OCI-LY3 (cell line): ENCODE results near the gene SULF2.

Source experiments
- H2AFZ ChIP-seq: fragments of 200-600, 300-600 bp; shearing (Covaris generic); 2 replicates; pipeline ENCODE4 v1.6.0; 2014; ENCODE audit warnings: antibody characterized with exemption, low read depth, low read length
- H3K27ac ChIP-seq: fragments of 200-600, 300-600 bp; sonication (generic); 2 replicates; pipeline ENCODE4 v1.5.1; 2014; ENCODE audit warnings: mild to moderate bottlenecking, low read length, moderate library complexity, mixed read lengths
- H3K27me3 ChIP-seq: fragments of 200-600, 300-600 bp; sonication (generic); 2 replicates; pipeline ENCODE4 v1.6.1; 2014; ENCODE audit warnings: low read depth, low read length, mixed read lengths
- H3K36me3 ChIP-seq: fragments of 200-600, 300-600 bp; sonication (generic); replicated peaks from 2 replicates; pipeline ENCODE3; 2014; ENCODE audit warnings: low read depth, low read length, mixed read lengths
- H3K4me1 ChIP-seq: fragments of 300-600, 200-600 bp; sonication (generic); 2 replicates; pipeline ENCODE4 v1.6.1; 2014; ENCODE audit warnings: low read length, mixed read lengths
- H3K4me2 ChIP-seq: fragments of 200-600, 300-600 bp; sonication (generic); 2 replicates; pipeline ENCODE4 v1.6.1; 2014; ENCODE audit warnings: low read length, mixed read lengths
- H3K4me3 ChIP-seq: fragments of 300-600, 200-600 bp; sonication (generic); 2 replicates; pipeline ENCODE4 v1.5.1; 2014; ENCODE audit warnings: antibody characterized with exemption, mild to moderate bottlenecking, low read length, moderate library complexity
- H3K79me2 ChIP-seq: fragments of 300-600, 200-600 bp; shearing (Covaris generic); 2 replicates; pipeline ENCODE4 v1.6.1; 2014; ENCODE audit warnings: mild to moderate bottlenecking, low read length, mixed read lengths
- H3K9ac ChIP-seq: fragments of 300-600, 200-600 bp; shearing (Covaris generic); 2 replicates; pipeline ENCODE4 v1.6.0; 2014; ENCODE audit warnings: mild to moderate bottlenecking, low read length, moderate library complexity
- H3K9me3 ChIP-seq: fragments of 200-600, 300-600 bp; shearing (Covaris generic); 2 replicates; pipeline ENCODE4 v1.6.1; 2014; ENCODE audit warnings: low read length, mixed read lengths; ENCODE audit not compliant: insufficient read depth
- H4K20me1 ChIP-seq: fragments of 200-600, 300-600 bp; sonication (generic); 2 replicates; pipeline ENCODE4 v1.6.1; 2016; ENCODE audit warnings: low read length, mixed read lengths; ENCODE audit not compliant: insufficient read depth
- CTCF ChIP-seq: fragments of 200-600, 300-600 bp; sonication (generic); IDR thresholded peaks from 2 replicates; pipeline ENCODE4 v1.5.1; 2014; ENCODE audit warnings: antibody characterized with exemption, low read length, low read depth
- EZH2phosphoT487 ChIP-seq: fragments of 200-600 bp; shearing (Covaris generic); IDR thresholded peaks from 2 replicates; pipeline ENCODE4 v1.6.1; 2018; ENCODE audit warnings: antibody characterized with exemption, mixed run types, low read depth

Gene SULF2

GRCh38 chr20:47678536-47678935, 106.7 kb downstream of the SULF2 start:
- H3K9ac ChIP-seq: no peak overlapping the region
- H3K79me2 ChIP-seq: no peaks in the 10 kb centered on the region
- TF ChIP-seq EZH2phosphoT487 (no peak), CTCF (no peak)
- no peaks in the 10 kb centered on the region for H3K9me3 ChIP-seq
- H4K20me1 ChIP-seq: no peaks in the 10 kb centered on the region
- no peak overlapping the region for H3K4me3 ChIP-seq
- no peak overlapping the region for H3K4me2 ChIP-seq
- H3K27me3 ChIP-seq: no peaks in the 10 kb centered on the region
- H3K36me3 ChIP-seq: no peaks in the 10 kb centered on the region
- no peak overlapping the region for H3K27ac ChIP-seq
- no peak overlapping the region for H2AFZ ChIP-seq
- no peaks in the 10 kb centered on the region for H3K4me1 ChIP-seq

GRCh38 chr20:47677635-47678453, 107.4 kb downstream of the SULF2 start:
- peak; percentile 98 for TF ChIP-seq CTCF
- no peak for TF ChIP-seq EZH2phosphoT487
- Histone ChIP-seq H3K27me3 (no peaks in the 10 kb centered on the region), H3K9ac (no peak overlapping the region), H4K20me1 (no peaks in the 10 kb centered on the region), H3K36me3 (no peaks in the 10 kb centered on the region), H3K79me2 (no peaks in the 10 kb centered on the region), H3K27ac (no peak overlapping the region), H3K4me1 (no peaks in the 10 kb centered on the region), H3K9me3 (no peaks in the 10 kb centered on the region), H3K4me3 (no peak overlapping the region), H2AFZ (no peak overlapping the region), H3K4me2 (no peak overlapping the region)

- no peak overlapping the region for H2AFZ ChIP-seq
- H3K9me3 ChIP-seq: no peaks in the 10 kb centered on the region
- no peaks in the 10 kb centered on the region for H3K4me1 ChIP-seq
- TF ChIP-seq CTCF: no peak
- no peak for TF ChIP-seq EZH2phosphoT487
- H3K27me3 ChIP-seq: no peaks in the 10 kb centered on the region
- H3K4me3 ChIP-seq: no peak overlapping the region
- H3K36me3 ChIP-seq: no peaks in the 10 kb centered on the region
- H3K4me2 ChIP-seq: no peak overlapping the region
- H3K79me2 ChIP-seq: no peaks in the 10 kb centered on the region
- H3K27ac ChIP-seq: no peak overlapping the region
- H4K20me1 ChIP-seq: no peaks in the 10 kb centered on the region
- H3K9ac ChIP-seq: no peak overlapping the region
Observed at GRCh38 chr20:47676912-47677634, 108.2 kb downstream of the SULF2 start.

- no peaks in the 10 kb centered on the region for H3K27me3 ChIP-seq
- H3K36me3 ChIP-seq: no peaks in the 10 kb centered on the region
- TF ChIP-seq CTCF (0 out of 2 replicates have a peak, but pooled peaks have one; percentile 10), EZH2phosphoT487 (no peak)
- H3K4me3 ChIP-seq: no peak overlapping the region
- no peaks in the 10 kb centered on the region for H3K79me2 ChIP-seq
- no peaks in the 10 kb centered on the region for H4K20me1 ChIP-seq
- H3K9me3 ChIP-seq: no peaks in the 10 kb centered on the region
- no peak overlapping the region for H3K27ac ChIP-seq
- no peak overlapping the region for H3K9ac ChIP-seq
- H3K4me1 ChIP-seq: no peaks in the 10 kb centered on the region
- no peak overlapping the region for H3K4me2 ChIP-seq
- no peak overlapping the region for H2AFZ ChIP-seq
Observed at GRCh38 chr20:47676219-47676721, 109.0 kb downstream of the SULF2 start.
